ENCODE measurements around the gene CHAD.
"Not testable (repeated sequence)": the region's sequence is repeated elsewhere in the genome, so short reads cannot be mapped to it uniquely, and the experiment has no call there.

DNA sequence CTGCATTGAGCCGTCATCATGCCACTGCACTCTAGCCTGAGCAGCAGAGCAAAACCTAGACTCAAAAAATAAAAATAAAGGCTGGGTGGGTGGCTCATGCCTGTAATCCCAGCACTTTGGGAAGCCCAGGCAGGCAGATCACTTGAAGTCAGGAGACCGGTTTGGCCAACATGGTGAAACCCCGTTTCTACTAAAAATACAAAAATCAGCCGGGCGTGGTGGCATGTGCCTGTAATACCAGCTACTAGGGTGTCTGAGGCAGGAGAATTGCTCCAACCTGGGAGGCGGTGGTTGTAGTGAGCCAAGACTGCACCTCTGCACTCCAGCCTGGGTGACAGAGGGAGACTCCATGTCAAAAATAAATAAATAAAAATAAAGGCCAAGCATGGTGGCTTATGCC lies 40.6 kb downstream of the CHAD start:
- not testable (repeated sequence) for TF ChIP-seq EP300, CTCF (IDR thresholded peaks at IDR 0.05)

Data from tibial nerve (tissue), 4 donors.